AG09319 (cell line): Measurements from ENCODE around the gene TMEM45B.
"Not testable (repeated sequence)": the region's sequence is repeated elsewhere in the genome, so short reads cannot be mapped to it uniquely, and the experiment has no call there.

ENCODE experiments used
- DNase-seq: peaks from one replicate; pipeline ENCODE4 v3.0.0-alpha.2; 2010; ENCODE audit warnings: low read depth; ENCODE audit errors: extremely low read depth
- TF ChIP-seq, protein P1 (sequence below): IDR thresholded peaks from 2 replicates; pipeline ENCODE4 v1.5.1; 2011; ENCODE audit warnings: low read depth, mild to moderate bottlenecking, inconsistent platforms, low read length, moderate library complexity

TMEM45B gene

DNA sequence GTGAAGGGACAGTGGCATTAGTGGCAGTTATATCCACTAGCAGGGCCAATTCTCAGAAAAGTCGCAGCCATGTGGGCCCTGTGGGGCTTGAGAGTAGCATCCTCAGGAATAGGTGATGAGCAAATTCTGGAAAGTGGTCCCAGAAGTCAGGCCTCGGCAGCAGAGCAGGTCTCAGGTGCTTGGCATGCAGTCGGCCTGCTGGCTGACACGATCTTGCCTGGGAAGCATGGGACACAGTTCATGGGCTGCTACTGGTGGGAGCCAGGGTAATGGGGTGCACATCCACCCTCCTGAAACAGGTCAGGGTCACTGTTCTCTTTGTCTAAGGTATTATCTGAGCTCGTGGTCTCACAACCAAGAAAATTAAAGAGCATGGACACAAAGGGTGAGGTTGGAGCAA is 36.8 kb upstream of the TMEM45B start:
- no peak for DNase-seq
- TF ChIP-seq, protein P1, sequence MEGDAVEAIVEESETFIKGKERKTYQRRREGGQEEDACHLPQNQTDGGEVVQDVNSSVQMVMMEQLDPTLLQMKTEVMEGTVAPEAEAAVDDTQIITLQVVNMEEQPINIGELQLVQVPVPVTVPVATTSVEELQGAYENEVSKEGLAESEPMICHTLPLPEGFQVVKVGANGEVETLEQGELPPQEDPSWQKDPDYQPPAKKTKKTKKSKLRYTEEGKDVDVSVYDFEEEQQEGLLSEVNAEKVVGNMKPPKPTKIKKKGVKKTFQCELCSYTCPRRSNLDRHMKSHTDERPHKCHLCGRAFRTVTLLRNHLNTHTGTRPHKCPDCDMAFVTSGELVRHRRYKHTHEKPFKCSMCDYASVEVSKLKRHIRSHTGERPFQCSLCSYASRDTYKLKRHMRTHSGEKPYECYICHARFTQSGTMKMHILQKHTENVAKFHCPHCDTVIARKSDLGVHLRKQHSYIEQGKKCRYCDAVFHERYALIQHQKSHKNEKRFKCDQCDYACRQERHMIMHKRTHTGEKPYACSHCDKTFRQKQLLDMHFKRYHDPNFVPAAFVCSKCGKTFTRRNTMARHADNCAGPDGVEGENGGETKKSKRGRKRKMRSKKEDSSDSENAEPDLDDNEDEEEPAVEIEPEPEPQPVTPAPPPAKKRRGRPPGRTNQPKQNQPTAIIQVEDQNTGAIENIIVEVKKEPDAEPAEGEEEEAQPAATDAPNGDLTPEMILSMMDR = no peak

DNA sequence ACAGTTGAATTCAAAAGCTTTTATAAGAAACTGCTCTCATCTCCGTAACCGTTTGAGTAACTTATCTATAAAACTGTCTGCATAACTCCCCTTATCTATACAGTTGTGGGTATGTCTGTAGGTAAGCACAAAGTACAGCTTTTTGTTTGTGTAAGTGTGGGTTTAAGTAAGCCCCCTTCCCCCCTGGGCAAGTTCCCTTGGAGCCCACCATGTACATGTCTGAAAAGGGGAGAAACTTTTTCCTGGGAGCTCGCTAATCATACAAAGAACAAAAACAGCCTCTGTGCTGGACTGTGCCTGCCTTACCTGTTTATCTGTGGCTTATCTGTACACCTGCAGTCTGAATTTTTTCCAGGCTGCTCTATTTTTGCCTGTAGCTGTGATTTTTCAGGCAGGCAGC is 36.3 kb upstream of the TMEM45B start:
- no peak for DNase-seq
- TF ChIP-seq, protein P1 = no peak

DNA sequence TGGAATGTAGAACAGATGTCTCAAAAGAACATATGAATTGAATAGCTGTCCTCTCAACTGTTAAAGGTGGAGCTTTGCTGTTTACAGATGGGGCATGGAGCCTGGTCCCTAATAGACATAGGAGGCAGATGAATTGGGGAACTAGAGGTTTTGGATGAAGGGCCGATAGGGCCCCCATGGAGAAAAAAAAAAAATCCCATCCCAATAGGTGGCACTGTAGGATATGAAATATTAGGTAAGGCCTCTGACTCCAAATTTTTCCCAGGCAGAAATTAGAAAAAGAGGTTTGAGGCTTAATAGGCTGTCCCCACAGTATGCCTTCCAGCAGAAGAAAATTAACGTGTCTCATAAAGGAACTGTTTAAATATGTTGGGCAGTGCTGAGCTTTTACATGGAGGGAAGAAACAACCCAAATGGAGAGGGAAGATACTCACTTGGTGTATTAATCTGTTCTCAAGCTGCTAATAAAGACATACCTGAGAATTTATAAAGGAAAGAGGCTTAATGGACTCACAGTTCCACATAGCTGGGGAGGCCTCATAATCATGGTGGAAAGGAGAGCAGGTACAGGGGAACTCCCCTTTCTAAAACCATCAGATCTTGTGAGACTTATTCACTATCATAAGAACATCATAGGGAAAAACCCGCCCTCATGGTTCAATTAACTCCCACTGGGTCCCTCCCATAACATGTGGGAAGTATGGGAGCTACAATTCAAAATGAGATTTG is 30.1 kb upstream of the TMEM45B start:
- no peak for DNase-seq

DNA sequence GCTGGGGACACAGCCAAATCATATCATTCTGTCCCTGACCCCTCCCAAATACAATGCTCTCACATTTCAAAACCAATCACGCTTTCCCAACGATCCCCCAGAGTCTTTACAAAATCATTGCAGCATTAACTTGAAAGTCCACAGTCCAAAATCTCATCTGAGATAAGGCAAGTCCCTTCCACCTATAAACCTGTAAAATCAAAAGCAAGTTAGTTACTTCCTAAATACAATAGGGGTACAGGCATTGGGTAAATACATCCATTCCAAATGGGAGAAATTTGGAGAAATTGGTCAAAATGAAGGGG is 29.6 kb upstream of the TMEM45B start:
- not testable (repeated sequence) for DNase-seq

More for the DNA sequence above, 30.1 kb upstream of the TMEM45B start:
- TF ChIP-seq, protein P1 = peak; percentile 19

DNA sequence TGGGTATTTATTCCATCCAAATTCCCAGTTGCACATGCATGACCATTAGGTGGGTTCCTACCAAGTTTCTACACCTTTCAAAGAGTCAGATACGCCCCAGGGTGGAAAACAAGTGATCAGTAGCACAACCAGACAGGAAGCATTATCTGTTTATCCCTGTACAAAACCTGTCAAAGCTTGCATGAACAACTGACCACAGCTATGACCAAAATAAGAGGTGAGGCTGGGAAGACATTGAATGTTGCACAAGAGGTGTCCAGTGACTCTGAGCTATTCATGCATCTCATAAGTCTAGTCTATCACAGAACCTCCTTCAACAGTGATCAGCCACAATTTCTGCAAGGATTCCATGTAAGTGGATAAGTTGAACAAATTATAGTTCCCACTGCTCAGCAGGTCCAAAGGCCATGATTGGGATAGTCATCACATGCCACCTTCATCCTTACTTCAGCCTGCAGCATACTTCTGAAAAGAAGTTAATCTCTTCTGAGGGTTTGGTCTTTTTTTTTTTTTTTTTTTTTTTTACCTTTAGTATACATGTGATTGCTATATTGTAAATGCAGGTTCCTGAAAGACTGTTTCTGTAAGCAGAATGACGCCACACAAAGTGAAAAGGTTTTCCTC is 28.0 kb upstream of the TMEM45B start:
- TF ChIP-seq, protein P1 = no peak
- no peak for DNase-seq

DNA sequence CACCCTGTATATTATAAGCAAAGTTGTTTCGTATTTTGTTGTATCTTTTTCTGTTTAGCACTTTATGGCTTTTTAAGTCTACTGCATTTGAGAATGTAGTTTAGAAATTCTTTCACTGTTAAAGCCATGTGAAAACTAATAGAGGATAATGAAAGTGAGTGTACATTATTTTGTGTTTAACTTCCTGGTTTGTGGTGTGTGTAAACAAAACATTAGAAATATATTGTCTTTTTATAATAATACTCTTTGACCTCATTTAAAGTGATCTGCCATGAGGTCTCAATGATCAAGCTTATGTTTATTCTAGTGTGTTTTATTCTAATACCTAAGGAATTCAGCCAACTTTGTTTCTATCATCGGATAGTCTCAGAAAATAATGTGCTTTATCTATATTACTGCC is 27.4 kb upstream of the TMEM45B start:
- DNase-seq = no peak
- TF ChIP-seq, protein P1 = no peak

DNA sequence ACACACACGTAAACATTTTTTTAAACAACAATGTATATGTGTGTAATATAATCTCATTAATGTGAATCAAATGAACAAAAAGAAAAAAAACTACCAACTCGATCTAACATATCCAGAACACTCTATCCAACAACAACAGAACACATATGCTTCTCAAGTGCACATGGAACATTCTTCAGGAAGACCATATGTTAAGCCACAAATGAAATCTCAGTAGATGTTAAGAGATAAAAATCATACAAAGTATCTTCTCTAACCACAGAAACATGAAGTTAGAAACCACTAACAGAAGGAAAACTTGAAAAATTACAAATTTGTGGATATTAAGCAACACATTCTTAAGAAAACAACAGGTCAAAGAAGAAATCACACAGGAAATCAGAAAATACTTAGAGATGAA is 25.5 kb upstream of the TMEM45B start:
- no peak for DNase-seq
- TF ChIP-seq, protein P1 = no peak

DNA sequence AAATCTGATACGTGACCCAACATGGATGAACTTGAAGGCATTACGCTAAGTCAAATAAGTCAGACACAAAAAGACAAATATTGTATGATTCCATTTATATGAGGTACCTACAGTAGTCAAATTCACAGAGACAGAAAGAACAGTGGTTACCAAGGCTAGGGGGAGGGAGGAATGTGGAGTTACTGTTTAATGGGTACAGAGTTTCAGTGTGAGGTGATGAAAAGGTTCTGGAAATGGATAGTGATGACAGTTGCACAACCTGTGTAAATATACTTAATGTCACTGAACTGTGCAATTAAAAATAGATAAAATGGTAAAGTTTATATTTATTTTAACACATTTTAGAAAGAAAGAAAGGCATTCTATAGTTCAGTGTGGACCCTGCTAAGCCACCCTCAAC is 24.1 kb upstream of the TMEM45B start:
- no peak for DNase-seq
- TF ChIP-seq, protein P1 = no peak
